KOPT-K1 (cell line): ENCODE data around the gene ANKH.
"Not testable (repeated sequence)": the region's sequence is repeated elsewhere in the genome, so short reads cannot be mapped to it uniquely, and the experiment has no call there.

ENCODE experiments used
- H3K27ac ChIP-seq: fragments of 200-600 bp; sonication (generic); 2 replicates; pipeline ENCODE4 v1.5.1; 2016; ENCODE audit warnings: antibody characterized with exemption, mild to moderate bottlenecking, low read depth, low read length; ENCODE audit not compliant: poor library complexity, severe bottlenecking
- H3K36me3 ChIP-seq: fragments of 200-600 bp; sonication (generic); 2 replicates; pipeline ENCODE4 v1.5.1; 2017; ENCODE audit warnings: antibody characterized with exemption, mild to moderate bottlenecking, low read length, moderate library complexity; ENCODE audit not compliant: insufficient read depth
- H3K9me3 ChIP-seq: fragments of 200-600 bp; sonication (generic); 2 replicates; pipeline ENCODE4 v1.5.1; 2017; ENCODE audit warnings: antibody characterized with exemption, low read length, mild to moderate bottlenecking; ENCODE audit not compliant: insufficient read depth, poor library complexity, severe bottlenecking

ANKH gene

GRCh38 chr5:14871214-14872069 lies at the start of gene ANKH:
TSS of gene ANKH (minus strand) at chr5:14871778. CDS start at chr5:14871447, 331 bp downstream.
- H3K9me3 ChIP-seq = no peaks in the 10 kb centered on the region
- H3K36me3 ChIP-seq = no peaks in the 10 kb centered on the region
- H3K27ac ChIP-seq = peak within 1 kb of the TSS; percentile 60

- Histone ChIP-seq H3K9me3 (no peaks in the 10 kb centered on the region), H3K36me3 (no peaks in the 10 kb centered on the region), H3K27ac (no peak overlapping the region)
Observed at GRCh38 chr5:14920121-14920520, 48.5 kb upstream of the ANKH start.

GRCh38 chr5:14919106-14919505 lies 47.5 kb upstream of the ANKH start:
- not testable (repeated sequence) for H3K9me3 ChIP-seq, H3K27ac ChIP-seq

GRCh38 chr5:14917719-14918118 lies 46.1 kb upstream of the ANKH start:
- H3K27ac ChIP-seq = no peak overlapping the region
- H3K36me3 ChIP-seq = no peaks in the 10 kb centered on the region
- no peaks in the 10 kb centered on the region for H3K9me3 ChIP-seq

More at GRCh38 chr5:14919106-14919505, 47.5 kb upstream of the ANKH start:
- not testable (repeated sequence) for H3K36me3 ChIP-seq

- Histone ChIP-seq H3K27ac (no peak overlapping the region), H3K9me3 (no peaks in the 10 kb centered on the region), H3K36me3 (no peaks in the 10 kb centered on the region)
Observed at GRCh38 chr5:14915291-14915952, 43.8 kb upstream of the ANKH start.

DNA sequence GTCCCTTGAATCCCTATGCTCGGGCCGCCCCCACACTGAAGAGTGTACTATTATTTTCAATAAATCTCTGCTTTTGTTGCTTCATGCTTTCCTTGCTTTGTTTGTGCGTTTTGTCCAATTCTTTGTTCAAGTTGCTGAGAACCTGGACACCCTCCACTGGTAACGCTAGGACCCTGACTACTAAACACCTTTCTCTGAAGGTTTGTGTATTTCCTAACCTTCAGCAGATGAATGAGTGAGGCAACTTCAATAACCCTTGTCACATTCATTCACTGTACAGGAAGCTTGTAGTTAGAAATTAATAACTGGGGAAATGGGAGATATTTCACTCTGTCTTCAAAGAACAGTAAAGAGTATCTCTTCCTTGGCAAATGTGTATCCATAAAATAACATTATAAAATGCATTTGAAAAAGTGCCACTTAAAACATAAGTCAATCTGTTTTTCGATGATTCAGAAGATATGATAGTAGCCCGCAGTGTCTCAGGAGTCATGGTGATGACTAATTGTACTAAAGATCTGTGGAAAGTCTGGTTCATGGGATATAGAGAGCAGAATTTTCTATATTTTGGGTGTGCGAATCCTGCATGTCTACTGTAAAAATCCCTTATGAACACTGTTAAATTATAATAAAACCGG lies 43.2 kb upstream of the ANKH start:
- Histone ChIP-seq H3K9me3 (no peaks in the 10 kb centered on the region), H3K27ac (no peak overlapping the region), H3K36me3 (no peaks in the 10 kb centered on the region)

DNA sequence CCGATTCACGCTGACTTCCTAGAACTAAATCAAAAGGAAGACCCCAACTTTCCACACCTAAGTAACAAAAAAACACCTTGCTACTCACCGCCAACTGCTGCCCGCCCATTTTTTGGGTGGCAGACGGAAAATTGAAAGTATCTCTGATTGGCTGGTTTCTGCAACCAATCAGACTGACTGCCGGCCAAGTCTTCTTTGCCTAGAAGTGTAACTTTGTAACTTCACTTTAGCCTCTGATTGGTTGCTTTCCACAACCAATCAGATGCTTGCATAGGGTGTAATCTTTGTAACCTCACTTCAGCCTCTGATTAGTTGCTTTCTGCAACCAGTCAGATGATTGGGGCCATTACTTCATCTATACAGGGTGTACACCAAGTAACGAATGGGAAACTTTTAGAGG lies 42.6 kb upstream of the ANKH start:
- no peak overlapping the region for H3K27ac ChIP-seq
- no peaks in the 10 kb centered on the region for H3K36me3 ChIP-seq
- no peaks in the 10 kb centered on the region for H3K9me3 ChIP-seq

GRCh38 chr5:14913096-14913495 lies 41.5 kb upstream of the ANKH start:
- Histone ChIP-seq H3K9me3 (no peaks in the 10 kb centered on the region), H3K27ac (no peak overlapping the region), H3K36me3 (no peaks in the 10 kb centered on the region)

- Histone ChIP-seq H3K36me3 (no peaks in the 10 kb centered on the region), H3K27ac (no peak overlapping the region), H3K9me3 (no peaks in the 10 kb centered on the region)
Observed at GRCh38 chr5:14912206-14912605, 40.6 kb upstream of the ANKH start.

- no peaks in the 10 kb centered on the region for H3K36me3 ChIP-seq
- H3K27ac ChIP-seq = no peak overlapping the region
- no peaks in the 10 kb centered on the region for H3K9me3 ChIP-seq
Observed at GRCh38 chr5:14909369-14909768, 37.8 kb upstream of the ANKH start.

DNA sequence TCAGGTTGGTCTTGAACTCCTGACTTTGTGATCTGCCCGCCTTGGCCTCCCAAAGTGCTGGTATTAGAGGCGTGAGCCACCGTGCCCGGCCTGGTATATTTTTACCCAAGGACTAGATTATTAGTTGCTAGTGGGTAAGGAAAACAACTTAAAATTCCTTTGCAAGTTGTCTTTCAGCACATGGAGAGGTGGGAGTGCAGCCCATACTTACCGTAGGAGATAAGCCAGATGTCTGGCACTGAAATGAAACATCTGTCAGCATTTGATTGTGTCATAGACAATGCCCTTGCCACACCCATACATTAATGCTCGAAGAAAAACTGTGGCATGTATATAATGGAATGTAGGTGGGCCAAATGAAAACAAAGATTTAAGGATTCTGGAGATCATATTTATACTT lies 36.6 kb upstream of the ANKH start:
- Histone ChIP-seq H3K36me3 (no peaks in the 10 kb centered on the region), H3K27ac (no peak overlapping the region), H3K9me3 (no peaks in the 10 kb centered on the region)

DNA sequence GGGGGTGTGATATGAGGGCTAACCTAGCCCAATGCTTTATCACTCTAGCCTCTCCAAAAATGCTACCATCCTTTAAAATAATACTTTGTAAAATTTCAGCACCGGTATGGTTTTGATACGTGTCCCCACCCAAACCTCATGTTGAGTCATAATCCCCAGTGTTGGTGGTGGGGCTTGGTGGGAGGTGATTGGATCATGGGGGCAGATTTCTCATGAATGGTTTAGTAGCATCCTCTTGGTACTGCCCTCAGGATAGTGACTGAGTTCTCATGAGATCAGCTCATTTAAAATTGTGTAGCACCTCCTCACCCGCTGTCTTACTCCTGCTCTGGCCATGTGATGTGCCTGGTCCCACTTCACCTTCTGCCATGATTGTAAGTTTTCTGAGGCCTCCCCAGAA lies 35.0 kb upstream of the ANKH start:
- Histone ChIP-seq H3K9me3 (no peaks in the 10 kb centered on the region), H3K36me3 (no peaks in the 10 kb centered on the region), H3K27ac (no peak overlapping the region)

DNA sequence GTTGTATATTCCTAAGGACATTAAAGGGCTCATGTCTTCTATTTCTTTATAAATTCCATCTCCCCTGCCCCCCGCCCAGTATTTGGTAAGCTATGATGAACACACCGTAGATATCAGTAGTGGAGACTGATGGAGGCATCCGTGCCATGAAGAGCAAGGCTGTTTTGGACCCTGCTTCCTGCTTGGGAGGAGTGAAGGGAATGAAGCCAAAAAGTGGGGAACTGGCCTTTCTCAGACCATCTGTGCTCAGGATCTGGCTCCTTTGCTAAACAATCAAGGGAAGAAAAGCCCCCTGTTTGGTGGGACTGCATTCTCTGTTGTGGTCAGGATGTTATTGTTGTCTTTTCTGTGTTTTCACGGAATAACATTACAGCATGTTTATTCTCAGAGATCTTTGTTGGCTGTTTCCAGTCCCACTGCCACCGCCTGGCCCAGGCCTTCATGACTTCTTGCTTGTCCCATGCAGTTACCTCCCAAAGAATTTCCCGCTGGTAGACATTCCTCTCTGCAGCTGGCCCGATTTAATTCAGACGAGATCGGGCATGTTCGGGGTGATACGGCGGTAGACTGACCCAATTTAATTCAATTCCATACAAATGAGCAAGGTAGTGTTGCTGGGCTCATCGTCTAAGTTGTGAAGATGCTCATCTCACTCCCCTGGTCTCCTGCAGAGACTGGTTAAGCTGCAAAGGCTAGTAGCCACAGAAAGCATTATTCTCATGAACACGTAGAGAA lies 31.4 kb upstream of the ANKH start:
- H3K27ac ChIP-seq = no peak overlapping the region
- no peaks in the 10 kb centered on the region for H3K9me3 ChIP-seq
- no peaks in the 10 kb centered on the region for H3K36me3 ChIP-seq

GRCh38 chr5:14901462-14902051 lies 30.0 kb upstream of the ANKH start:
- Histone ChIP-seq H3K9me3 (no peaks in the 10 kb centered on the region), H3K36me3 (no peaks in the 10 kb centered on the region), H3K27ac (no peak overlapping the region)
